ENCODE results near the gene PCDHGC5. TPM values are rescaled to one million over a fixed set of nuclear protein-coding genes. Genes with fewer than 3 reads are reported as not detected.

The PCDHGC5 gene
- total RNA-seq, 1 donor, result 2.6 TPM

DNA sequence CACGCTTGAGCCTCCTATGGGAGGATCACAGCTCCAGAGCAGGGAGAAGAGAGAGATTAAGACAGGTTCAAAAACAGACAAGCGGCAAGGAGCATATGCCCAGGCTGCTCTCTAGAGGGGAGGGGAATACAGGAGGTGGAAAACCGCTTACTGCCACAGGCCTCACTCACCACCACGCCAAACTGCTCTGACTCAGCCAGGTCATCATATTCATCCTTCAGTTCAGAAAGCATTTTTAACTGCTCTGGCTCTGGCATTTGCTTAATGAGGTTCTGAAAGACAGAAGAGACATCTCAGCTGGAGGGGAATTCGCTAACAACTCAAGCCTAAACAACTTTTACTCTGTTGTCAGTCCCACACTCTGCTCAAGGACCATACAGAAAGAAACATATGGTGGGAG, 40.1 kb downstream of the PCDHGC5 start:
- TF ChIP-seq CTCF (IDR thresholded peaks at IDR 0.05; ENCODE audit: insufficient read depth, low read depth, low read length), result no peak
- peak; percentile 79 for DNase-seq (ENCODE audit: low read depth)
- H3K4me3 ChIP-seq (ENCODE audit: low read depth, low read length), result no peak overlapping the region

- H3K4me3 ChIP-seq (ENCODE audit: low read depth, low read length), result no peak overlapping the region
- DNase-seq (ENCODE audit: low read depth), result no peak
- no peak for TF ChIP-seq CTCF (IDR thresholded peaks at IDR 0.05; ENCODE audit: insufficient read depth, low read depth, low read length)
These were observed 41.0 kb downstream of the PCDHGC5 start for GRCh38 chr5:141529873-141530272.

DNA sequence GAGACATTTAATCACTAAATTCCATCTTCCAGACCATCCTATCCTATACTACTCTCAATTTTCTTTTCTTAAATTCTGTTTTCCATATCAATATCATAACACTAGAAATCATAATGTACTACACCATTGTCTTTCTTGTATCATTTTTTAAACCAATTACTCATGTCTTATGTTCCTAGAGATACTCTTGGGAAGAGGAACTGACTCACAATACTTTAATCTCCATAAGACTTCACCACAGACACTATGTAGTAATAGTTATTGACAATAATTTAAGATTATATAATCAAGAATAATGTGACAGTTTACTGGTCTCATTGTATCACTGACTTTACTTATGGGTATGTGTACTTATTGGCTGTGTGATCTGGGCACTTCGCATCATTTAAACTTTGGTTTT, 43.8 kb downstream of the PCDHGC5 start:
- TF ChIP-seq CTCF (IDR thresholded peaks at IDR 0.05; ENCODE audit: insufficient read depth, low read depth, low read length), result no peak
- DNase-seq (ENCODE audit: low read depth), result no peak
- H3K4me3 ChIP-seq (ENCODE audit: low read depth, low read length), result no peak overlapping the region

- H3K4me3 ChIP-seq (ENCODE audit: low read depth, low read length), result no peak overlapping the region
- DNase-seq (ENCODE audit: low read depth), result no peak
- no peak for TF ChIP-seq CTCF (IDR thresholded peaks at IDR 0.05; ENCODE audit: insufficient read depth, low read depth, low read length)
These were observed 45.0 kb downstream of the PCDHGC5 start for GRCh38 chr5:141533897-141534296.

GRCh38 chr5:141534492-141535213, 45.8 kb downstream of the PCDHGC5 start:
- TF ChIP-seq CTCF (IDR thresholded peaks at IDR 0.05; ENCODE audit: insufficient read depth, low read depth, low read length), result no peak
- no peak overlapping the region for H3K4me3 ChIP-seq (ENCODE audit: low read depth, low read length)
- no peak for DNase-seq (ENCODE audit: low read depth)

Other genes starting within 250 kb of the PCDHGC5 start
- gene PCDHB15, start 243.7 kb upstream of the PCDHGC5 start, total RNA-seq, result under 0.01 TPM in 2 replicates
- under 0.01 and 0.64 TPM in 2 replicates for gene SLC25A2, start 185.0 kb upstream of the PCDHGC5 start, total RNA-seq
- 49.3 and 73.0 TPM in 2 replicates for gene TAF7, start 168.3 kb upstream of the PCDHGC5 start, total RNA-seq
- gene PCDHGA1, start 158.6 kb upstream of the PCDHGC5 start, total RNA-seq, result 0.64 and 0.86 TPM in 2 replicates
- gene PCDHGA2, start 150.3 kb upstream of the PCDHGC5 start, total RNA-seq, result 2.6 and 3.0 TPM in 2 replicates
- 3.2 and 4.3 TPM in 2 replicates for gene PCDHGA3, start 145.3 kb upstream of the PCDHGC5 start, total RNA-seq
- gene PCDHGB1, start 139.0 kb upstream of the PCDHGC5 start, total RNA-seq, result 2.2 and 2.3 TPM in 2 replicates
- gene PCDHGA4, start 134.1 kb upstream of the PCDHGC5 start, total RNA-seq, result 4.5 and 7.3 TPM in 2 replicates
- gene PCDHGB2, start 129.1 kb upstream of the PCDHGC5 start, total RNA-seq, result 2.3 and 2.6 TPM in 2 replicates
- gene PCDHGA5, start 124.9 kb upstream of the PCDHGC5 start, total RNA-seq, result 1.3 and 1.9 TPM in 2 replicates
- 3.9 and 5.2 TPM in 2 replicates for gene PCDHGB3, start 118.8 kb upstream of the PCDHGC5 start, total RNA-seq
- gene PCDHGA6, start 115.2 kb upstream of the PCDHGC5 start, total RNA-seq, result 4.7 and 4.8 TPM in 2 replicates
- gene PCDHGA7, start 106.3 kb upstream of the PCDHGC5 start, total RNA-seq, result 3.5 and 4.5 TPM in 2 replicates
- 11.0 and 13.4 TPM in 2 replicates for gene PCDHGB4, start 101.4 kb upstream of the PCDHGC5 start, total RNA-seq
- 3.0 and 3.2 TPM in 2 replicates for gene PCDHGA8, start 96.4 kb upstream of the PCDHGC5 start, total RNA-seq
- 23.2 and 25.0 TPM in 2 replicates for gene PCDHGB5, start 91.1 kb upstream of the PCDHGC5 start, total RNA-seq
- gene PCDHGA9, start 86.3 kb upstream of the PCDHGC5 start, total RNA-seq, result 4.7 and 5.2 TPM in 2 replicates
- 4.2 and 4.3 TPM in 2 replicates for gene PCDHGB6, start 81.1 kb upstream of the PCDHGC5 start, total RNA-seq
- 11.7 and 12.2 TPM in 2 replicates for gene PCDHGA10, start 76.1 kb upstream of the PCDHGC5 start, total RNA-seq
- 11.2 and 12.6 TPM in 2 replicates for gene PCDHGB7, start 71.4 kb upstream of the PCDHGC5 start, total RNA-seq
- gene PCDHGA11, start 68.0 kb upstream of the PCDHGC5 start, total RNA-seq, result 11.0 and 15.5 TPM in 2 replicates
- gene PCDHGA12, start 58.6 kb upstream of the PCDHGC5 start, total RNA-seq, result 15.5 and 18.7 TPM in 2 replicates
- gene PCDHGC3, start 13.1 kb upstream of the PCDHGC5 start, total RNA-seq, result 35.4 and 36.3 TPM in 2 replicates
- 2.6 and 2.9 TPM in 2 replicates for gene PCDHGC4, start 4.1 kb upstream of the PCDHGC5 start, total RNA-seq
- gene DIAPH1, start 129.9 kb downstream of the PCDHGC5 start, total RNA-seq, result 22.9 and 26.8 TPM in 2 replicates
- gene HDAC3, start 147.8 kb downstream of the PCDHGC5 start, total RNA-seq, result 49.0 and 53.5 TPM in 2 replicates
- 4.7 and 8.4 TPM in 2 replicates for gene RELL2, start 147.9 kb downstream of the PCDHGC5 start, total RNA-seq
- 24.2 and 25.8 TPM in 2 replicates for gene FCHSD1, start 162.3 kb downstream of the PCDHGC5 start, total RNA-seq
- 5.6 and 7.7 TPM in 2 replicates for gene ARAP3, start 193.1 kb downstream of the PCDHGC5 start, total RNA-seq

Data from fibroblast of villous mesenchyme (primary cell).